ENCODE data around the gene IL10RB.

Gene IL10RB

GRCh38 chr21:33266789-33267135 is 595 bp downstream of the IL10RB start:
- DNase-seq (ENCODE audit: low read depth in 3 of 3), result no peak

GRCh38 chr21:33267250-33267649 is 1.1 kb downstream of the IL10RB start:
- no peak for DNase-seq (ENCODE audit: low read depth in 3 of 3)

GRCh38 chr21:33268393-33268736 is 2.2 kb downstream of the IL10RB start:
- no peak for DNase-seq (ENCODE audit: low read depth in 3 of 3)

- peak in 1 of 3 experiments; percentile 41 for DNase-seq (ENCODE audit: low read depth in 3 of 3)
Observed at GRCh38 chr21:33268737-33269441, 2.7 kb downstream of the IL10RB start.

GRCh38 chr21:33270986-33271385 is 4.8 kb downstream of the IL10RB start:
- DNase-seq (ENCODE audit: low read depth in 3 of 3), result no peak

GRCh38 chr21:33273044-33273443 is 6.9 kb downstream of the IL10RB start:
- DNase-seq (ENCODE audit: low read depth in 3 of 3), result no peak

GRCh38 chr21:33278721-33279120 is 12.6 kb downstream of the IL10RB start:
- no peak for DNase-seq (ENCODE audit: low read depth in 3 of 3)

GRCh38 chr21:33279330-33279820 is 13.2 kb downstream of the IL10RB start:
- DNase-seq (ENCODE audit: low read depth in 3 of 3), result no peak

GRCh38 chr21:33281096-33281652 is 15.0 kb downstream of the IL10RB start:
- DNase-seq (ENCODE audit: low read depth in 3 of 3), result no peak

- no peak for DNase-seq (ENCODE audit: low read depth in 3 of 3)
Observed at GRCh38 chr21:33283203-33283602, 17.0 kb downstream of the IL10RB start.

- no peak for DNase-seq (ENCODE audit: low read depth in 3 of 3)
Observed at GRCh38 chr21:33286076-33286475, 19.9 kb downstream of the IL10RB start.

- no peak for DNase-seq (ENCODE audit: low read depth in 3 of 3)
Observed at GRCh38 chr21:33286600-33287456, 20.7 kb downstream of the IL10RB start.

- no peak for DNase-seq (ENCODE audit: low read depth in 3 of 3)
Observed at GRCh38 chr21:33289199-33289819, 23.1 kb downstream of the IL10RB start.

- DNase-seq (ENCODE audit: low read depth in 3 of 3), result no peak
Observed at GRCh38 chr21:33290441-33290840, 24.3 kb downstream of the IL10RB start.

GRCh38 chr21:33291686-33292085 is 25.5 kb downstream of the IL10RB start:
- DNase-seq (ENCODE audit: low read depth in 3 of 3), result no peak

GRCh38 chr21:33292724-33293123 is 26.6 kb downstream of the IL10RB start:
- no peak for DNase-seq (ENCODE audit: low read depth in 3 of 3)

GRCh38 chr21:33293136-33293535 is 27.0 kb downstream of the IL10RB start:
- no peak for DNase-seq (ENCODE audit: low read depth in 3 of 3)

- no peak for DNase-seq (ENCODE audit: low read depth in 3 of 3)
Observed at GRCh38 chr21:33293811-33294216, 27.6 kb downstream of the IL10RB start.

- no peak for DNase-seq (ENCODE audit: low read depth in 3 of 3)
Observed at GRCh38 chr21:33296156-33296555, 30.0 kb downstream of the IL10RB start.

- peak; percentile 2 to 33 (median 11) for DNase-seq (ENCODE audit: low read depth in 3 of 3)
Observed at GRCh38 chr21:33299181-33299752, 33.1 kb downstream of the IL10RB start.

GRCh38 chr21:33300701-33301631 is 34.8 kb downstream of the IL10RB start:
- DNase-seq (ENCODE audit: low read depth in 3 of 3), result no peak
